Natural killer cell (primary cell): ENCODE measurements around the gene SAMD4A. TPM values are rescaled to one million over a fixed set of nuclear protein-coding genes. Genes with fewer than 3 reads are reported as not detected.

Experiments used
- ATAC-seq, 3 donors: fragments of 150-1000 bp in 2 of 3; fragments of 200-7000 bp in 1 of 3; cut with Tn5 transposase; 1 replicate in 1 of 3; 2 replicates in 2 of 3; pipeline ENCODE4 v1.10.0; 2021; ENCODE audit warnings: mild to moderate bottlenecking in 2 of 3, moderate library complexity in 2 of 3
- DNase-seq, 2 donors: peaks; one replicate each; pipeline versions ENCODE4 v3.0.0 to v3.0.0-alpha.2; 2013 to 2021; ENCODE audit warnings: mixed read lengths in 1 of 2
- H3K27ac ChIP-seq: one replicate; pipeline ENCODE4 v1.5.1; 2013; ENCODE audit warnings: mild to moderate bottlenecking, low read length
- H3K27me3 ChIP-seq: one replicate; pipeline ENCODE4 v1.6.1; 2013; ENCODE audit warnings: low read length; ENCODE audit not compliant: control insufficient read depth, insufficient read depth
- H3K36me3 ChIP-seq: one replicate; pipeline ENCODE4 v1.6.1; 2013; ENCODE audit warnings: low read length; ENCODE audit not compliant: control insufficient read depth, insufficient read depth
- H3K4me1 ChIP-seq: one replicate; pipeline ENCODE4 v1.6.1; 2013; ENCODE audit warnings: low read length; ENCODE audit not compliant: control insufficient read depth, insufficient read depth
- H3K4me3 ChIP-seq: one replicate; pipeline ENCODE4 v1.5.1; 2013; ENCODE audit warnings: low read length
- H3K9me3 ChIP-seq: one replicate; pipeline ENCODE4 v1.6.1; 2013; ENCODE audit warnings: low read length; ENCODE audit not compliant: control insufficient read depth, insufficient read depth
- H3K27ac Mint-ChIP-seq, 2 donors: one replicate each; pipeline ENCODE4 v1.8.0; 2022; ENCODE audit warnings: mild to moderate bottlenecking in 2 of 2, mixed read lengths in 2 of 2, moderate library complexity in 1 of 2
- H3K27me3 Mint-ChIP-seq, 2 donors: one replicate each; pipeline ENCODE4 v1.8.0; 2022; ENCODE audit warnings: low read depth in 2 of 2, mixed read lengths in 2 of 2
- H3K36me3 Mint-ChIP-seq: one replicate; pipeline ENCODE4 v1.8.0; 2022; ENCODE audit warnings: mixed read lengths
- H3K4me1 Mint-ChIP-seq, 2 donors: one replicate each; pipeline ENCODE4 v1.8.0; 2022; ENCODE audit warnings: mixed read lengths in 2 of 2
- H3K4me3 Mint-ChIP-seq: one replicate; pipeline ENCODE4 v1.8.0; 2022; ENCODE audit warnings: mild to moderate bottlenecking, moderate library complexity, mixed read lengths
- H3K9me3 Mint-ChIP-seq, 2 donors: one replicate each; pipeline ENCODE4 v1.8.0; 2022; ENCODE audit warnings: mixed read lengths in 2 of 2
- WGBS: methylation state at CpG from one replicate; pipeline ENCODE4 v1.1.7; 2013; ENCODE audit warnings: missing lambda C conversion rate; ENCODE audit not compliant: insufficient coverage; 5-methylcytosine and 5-hydroxymethylcytosine counted together
- intact Hi-C: fragments of 100-400 bp; cut with micrococcal nuclease; formaldehyde crosslinking; loops from one replicate; pipeline ENCODE4 v1.14.2; 2022
- total RNA-seq, 4 donors: library from RNA; stranded (reverse); fragments of 120-200 nt in 1 of 4; gene quantifications; one replicate each; pipeline versions ENCODE4 v1.2.3 to v1.2.4, GENCODE V29; 2013 to 2022
- TF ChIP-seq, protein P1 (sequence below): fragments of 200-600 bp; IDR thresholded peaks from one replicate; pipeline ENCODE4 v1.8.0; 2022; ENCODE audit warnings: antibody characterized with exemption

The SAMD4A gene
- total RNA-seq, 3 donors from 2014 or later (not counting 1 experiment from before 2014, with no cell fraction given): 0.70 to 1.6 (median 1.4) TPM

DNA sequence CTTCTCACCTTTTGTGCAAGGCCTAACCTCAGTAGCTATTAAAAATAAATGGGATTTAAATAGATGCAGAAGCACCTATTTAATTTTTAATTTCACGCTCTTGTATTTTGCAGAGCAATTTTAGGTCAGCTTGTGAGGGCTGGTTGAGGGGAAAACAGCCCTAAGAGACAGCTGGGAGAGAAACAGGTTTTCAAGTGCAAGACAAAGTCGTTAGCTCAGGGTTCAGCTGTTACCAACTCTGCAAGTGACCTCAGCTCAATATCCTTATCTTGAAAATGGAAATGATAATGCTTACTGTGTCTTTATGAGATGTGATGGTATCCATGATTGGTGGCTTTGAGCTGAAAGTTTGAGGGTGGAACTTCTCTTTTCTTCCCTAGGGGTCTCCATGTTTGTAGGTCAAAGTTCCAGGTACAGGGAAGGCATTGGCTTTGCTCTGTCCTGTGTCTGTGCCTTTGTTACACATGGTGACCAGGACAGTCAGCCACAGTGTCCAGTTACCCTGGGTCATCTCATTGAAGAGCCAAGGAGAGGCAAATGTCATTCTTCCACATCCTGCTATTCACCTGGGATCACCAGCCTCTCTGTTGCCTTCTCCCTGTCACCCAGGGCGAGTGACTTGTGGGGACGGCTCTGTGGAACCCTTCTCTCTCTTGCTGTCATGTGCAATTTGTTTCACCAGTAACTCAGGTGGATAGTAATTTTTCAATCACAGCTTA lies 100.3 kb downstream of the SAMD4A start:
- intact Hi-C loops: no loop called here
- Mint-ChIP-seq H3K9me3 (no peaks in the 10 kb centered on the region), H3K4me1 (peaks cover 21 to 22% of the 10 kb centered on the region in 2 donors), H3K27ac (no peak overlapping the region), H3K4me3 (no peak overlapping the region), H3K36me3 (no peaks in the 10 kb centered on the region), H3K27me3 (peaks cover 75 to 85% of the 10 kb centered on the region in 2 donors)
- ATAC-seq (no peak), DNase-seq (no peak)
- Histone ChIP-seq H3K4me3 (no peak overlapping the region), H3K36me3 (no peaks in the 10 kb centered on the region), H3K27me3 (peaks cover 69% of the 10 kb centered on the region), H3K4me1 (peaks cover 35% of the 10 kb centered on the region), H3K9me3 (no peaks in the 10 kb centered on the region), H3K27ac (no peak overlapping the region)
- WGBS: 96% methylated on average over 4 of the region's 4 CpGs
- TF ChIP-seq, protein P1, sequence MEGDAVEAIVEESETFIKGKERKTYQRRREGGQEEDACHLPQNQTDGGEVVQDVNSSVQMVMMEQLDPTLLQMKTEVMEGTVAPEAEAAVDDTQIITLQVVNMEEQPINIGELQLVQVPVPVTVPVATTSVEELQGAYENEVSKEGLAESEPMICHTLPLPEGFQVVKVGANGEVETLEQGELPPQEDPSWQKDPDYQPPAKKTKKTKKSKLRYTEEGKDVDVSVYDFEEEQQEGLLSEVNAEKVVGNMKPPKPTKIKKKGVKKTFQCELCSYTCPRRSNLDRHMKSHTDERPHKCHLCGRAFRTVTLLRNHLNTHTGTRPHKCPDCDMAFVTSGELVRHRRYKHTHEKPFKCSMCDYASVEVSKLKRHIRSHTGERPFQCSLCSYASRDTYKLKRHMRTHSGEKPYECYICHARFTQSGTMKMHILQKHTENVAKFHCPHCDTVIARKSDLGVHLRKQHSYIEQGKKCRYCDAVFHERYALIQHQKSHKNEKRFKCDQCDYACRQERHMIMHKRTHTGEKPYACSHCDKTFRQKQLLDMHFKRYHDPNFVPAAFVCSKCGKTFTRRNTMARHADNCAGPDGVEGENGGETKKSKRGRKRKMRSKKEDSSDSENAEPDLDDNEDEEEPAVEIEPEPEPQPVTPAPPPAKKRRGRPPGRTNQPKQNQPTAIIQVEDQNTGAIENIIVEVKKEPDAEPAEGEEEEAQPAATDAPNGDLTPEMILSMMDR: no peak

DNA sequence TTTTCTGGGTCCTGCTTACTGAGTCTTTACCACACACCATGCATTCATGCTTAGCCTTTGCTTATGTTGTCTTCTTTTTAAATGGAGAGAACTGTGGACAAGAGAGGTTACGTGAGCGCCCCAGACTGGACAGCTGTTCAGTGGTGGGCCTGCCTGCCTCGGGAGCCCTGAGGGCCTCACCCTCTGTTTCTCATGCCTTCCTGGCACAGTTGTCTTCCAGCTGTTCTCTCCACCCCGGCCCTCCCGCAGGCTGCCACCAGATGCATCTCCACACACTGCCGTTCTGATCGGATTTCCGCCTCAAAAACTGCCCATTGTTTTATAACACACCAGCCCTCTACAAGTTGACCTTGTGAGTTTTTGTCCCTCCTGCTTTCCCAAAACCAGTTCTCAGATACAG lies 100.8 kb downstream of the SAMD4A start:
- no peak for DNase-seq
- Histone ChIP-seq H3K27me3 (peaks cover 72% of the 10 kb centered on the region), H3K36me3 (no peaks in the 10 kb centered on the region), H3K27ac (no peak overlapping the region), H3K4me3 (no peak overlapping the region), H3K9me3 (no peaks in the 10 kb centered on the region), H3K4me1 (peaks cover 35% of the 10 kb centered on the region)
- no peaks in the 10 kb centered on the region for H3K9me3 Mint-ChIP-seq
- peaks cover 21 to 22% of the 10 kb centered on the region in 2 donors for H3K4me1 Mint-ChIP-seq
- intact Hi-C loops: no loop called here
- no peak overlapping the region for H3K27ac Mint-ChIP-seq
- WGBS: 96% methylated on average over 8 of the region's 8 CpGs
- no peak for ATAC-seq
- H3K4me3 Mint-ChIP-seq: no peak overlapping the region
- no peaks in the 10 kb centered on the region for H3K36me3 Mint-ChIP-seq
- H3K27me3 Mint-ChIP-seq: peaks cover 74 to 86% of the 10 kb centered on the region in 2 donors
- TF ChIP-seq, protein P1: no peak

DNA sequence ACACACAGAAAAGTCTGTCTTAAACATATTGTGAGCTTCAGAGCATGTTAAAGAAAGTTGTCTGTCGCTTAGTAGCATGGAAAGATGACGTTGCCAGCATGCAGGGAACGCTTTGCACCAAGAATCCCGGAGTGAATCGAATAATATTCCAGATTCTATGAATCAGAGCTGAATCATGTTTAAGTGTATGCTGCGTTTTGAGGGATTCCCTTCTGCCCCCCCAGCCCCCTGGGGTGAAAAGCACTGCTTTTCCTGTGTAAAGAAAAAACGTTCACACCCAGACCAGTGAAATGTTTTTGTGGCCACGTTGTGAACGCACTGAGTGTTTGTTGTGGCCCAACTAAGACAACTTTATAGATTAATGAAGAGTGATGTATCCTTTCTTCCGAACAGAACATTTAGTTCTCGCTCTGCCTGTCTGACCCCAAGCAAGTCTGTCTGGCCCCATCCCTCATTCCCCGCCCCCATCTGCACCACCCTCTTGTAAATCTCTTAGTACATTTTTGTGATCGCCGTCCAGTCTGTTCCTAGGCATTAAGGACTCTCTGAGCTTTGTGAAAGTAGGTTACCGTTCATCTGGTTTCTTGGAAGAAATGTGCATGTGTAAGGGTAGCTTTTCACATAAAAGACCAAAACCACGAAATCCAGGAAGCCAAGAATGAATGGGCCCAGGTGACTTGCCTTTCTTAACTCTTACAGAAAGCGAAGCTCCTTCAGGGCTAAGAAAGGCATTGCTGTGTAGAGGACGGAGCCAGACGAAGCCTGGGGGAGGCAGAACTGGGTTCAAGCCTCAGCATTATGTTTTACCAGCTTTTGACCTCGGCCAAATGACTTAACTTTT lies 103.0 kb downstream of the SAMD4A start:
- Histone ChIP-seq H3K4me3 (no peak overlapping the region), H3K4me1 (peaks cover 35% of the 10 kb centered on the region), H3K27ac (no peak overlapping the region), H3K36me3 (no peaks in the 10 kb centered on the region), H3K9me3 (no peaks in the 10 kb centered on the region), H3K27me3 (peaks cover 81% of the 10 kb centered on the region)
- peaks cover 21 to 22% of the 10 kb centered on the region in 2 donors for H3K4me1 Mint-ChIP-seq
- WGBS: 42% methylated on average over 18 of the region's 20 CpGs
- DNase-seq: peak; percentile 51 to 60
- peak overlapping the region in 1 of 2 donors; percentile 71 for H3K27ac Mint-ChIP-seq
- no peaks in the 10 kb centered on the region for H3K36me3 Mint-ChIP-seq
- intact Hi-C loops: no loop called here
- H3K4me3 Mint-ChIP-seq: peak overlapping the region; percentile 49
- peak; percentile 82 to 95 (median 87) for ATAC-seq
- no peaks in the 10 kb centered on the region for H3K9me3 Mint-ChIP-seq
- peaks cover 71 to 83% of the 10 kb centered on the region in 2 donors for H3K27me3 Mint-ChIP-seq
- TF ChIP-seq, protein P1: no peak
